ENCODE data around the gene RHEX. TPM values are rescaled to one million over a fixed set of nuclear protein-coding genes. Genes with fewer than 3 reads are reported as not detected.

RHEX gene
- total and polyA plus RNA-seq, 2 donors (not counting 1 experiment from before 2014, with no cell fraction given) = 1.8 to 12.8 TPM

GRCh38 chr1:206022766-206023165, 30.2 kb upstream of the RHEX start:
- Mint-ChIP-seq H3K4me3 (no peak overlapping the region), H3K4me1 (no peaks in the 10 kb centered on the region), H3K27ac (no peak overlapping the region), H3K27me3 (peaks cover 3% of the 10 kb centered on the region), H3K9me3 (ENCODE audit: insufficient read depth) (no peaks in the 10 kb centered on the region)
- no peak overlapping the region for H3K4me3 ChIP-seq (ENCODE audit: control extremely low read depth in 1 of 5, extremely low read depth in 1 of 5, insufficient read depth in 1 of 5, low read depth in 2 of 5, low read length in 4 of 5)
- POLR2A ChIA-PET = interaction anchor here (0.7 kb wide), 1 partner anchor 12 kb away, joined by 4 read pairs; no protein-coding TSS in a partner anchor
- no peaks in the 10 kb centered on the region for H3K79me2 ChIP-seq (ENCODE audit: control insufficient read depth, insufficient read depth, low read length)
- no peaks in the 10 kb centered on the region for H4K20me1 ChIP-seq (ENCODE audit: control insufficient read depth, insufficient read depth, low read length, poor library complexity, severe bottlenecking)
- TF ChIP-seq EZH2 (IDR thresholded peaks at IDR 0.05; ENCODE audit: borderline replicate concordance, insufficient read depth, low read depth, low read length, poor library complexity, severe bottlenecking) (no peak), CTCF (IDR thresholded peaks at IDR 0.05) (no peak)
- ATAC-seq (ENCODE audit: low read depth) (no peak), DNase-seq (no peak)
- WGBS (ENCODE audit: insufficient coverage) = 100% methylated on average over 5 of the region's 7 CpGs
- H3K9ac ChIP-seq (ENCODE audit: low read length) = no peak overlapping the region
- CTCF ChIA-PET = interaction anchor here (1.3 to 1.4 kb wide), 2 partner anchors 9 to 46 kb away, joined by 4 read pairs; no protein-coding TSS in a partner anchor
- no peak overlapping the region for H3K4me2 ChIP-seq (replicated peaks; ENCODE audit: low read depth, low read length, poor library complexity, severe bottlenecking)
- no peak overlapping the region for H3K27ac ChIP-seq (ENCODE audit: low read length in 2 of 2)
- intact Hi-C loops (cut with micrococcal nuclease) = no loop called here
- peaks cover 0 to 3% (median 0%) of the 10 kb centered on the region in 4 experiments for H3K27me3 ChIP-seq (replicated peaks in 1 of 4; ENCODE audit: control extremely low read depth in 1 of 4, control insufficient read depth in 3 of 4, insufficient read depth in 4 of 4, low read length in 3 of 4)
- H3K9me3 ChIP-seq (ENCODE audit: control extremely low read depth in 1 of 3, control insufficient read depth in 2 of 3, insufficient read depth in 1 of 3, low read length in 2 of 3) = no peaks in the 10 kb centered on the region
- H3K36me3 ChIP-seq (replicated peaks in 1 of 2; ENCODE audit: control extremely low read depth in 1 of 2, control insufficient read depth in 1 of 2, extremely low read depth in 1 of 2, insufficient read depth in 2 of 2, low read length in 1 of 2) = no peaks in the 10 kb centered on the region
- no peak overlapping the region for H2AFZ ChIP-seq (ENCODE audit: insufficient read depth, low read depth, low read length, poor library complexity, severe bottlenecking)
- no peaks in the 10 kb centered on the region for H3K4me1 ChIP-seq (ENCODE audit: control insufficient read depth in 2 of 2, insufficient read depth in 2 of 2, low read length in 2 of 2)

GRCh38 chr1:206023695-206024094, 29.3 kb upstream of the RHEX start, which contains the start of gene CTSE:
CTSE (minus strand) TSS chr1:206023895; CDS start chr1:206023791, 104 bp downstream.
- Mint-ChIP-seq H3K27ac (no peak within 1 kb of the TSS), H3K27me3 (peaks cover 3% of the 10 kb centered on the region)

More at GRCh38 chr1:206023695-206024094, 29.3 kb upstream of the RHEX start, which contains the start of gene CTSE:
- intact Hi-C loops (cut with micrococcal nuclease) = no loop called here
- no peaks in the 10 kb centered on the region for H3K4me1 ChIP-seq (ENCODE audit: control insufficient read depth in 2 of 2, insufficient read depth in 2 of 2, low read length in 2 of 2)
- H3K4me2 ChIP-seq (replicated peaks; ENCODE audit: low read depth, low read length, poor library complexity, severe bottlenecking) = no peak within 1 kb of the TSS
- Mint-ChIP-seq H3K4me3 (no peak within 1 kb of the TSS), H3K9me3 (ENCODE audit: insufficient read depth) (no peaks in the 10 kb centered on the region), H3K4me1 (no peaks in the 10 kb centered on the region)
- H4K20me1 ChIP-seq (ENCODE audit: control insufficient read depth, insufficient read depth, low read length, poor library complexity, severe bottlenecking) = no peaks in the 10 kb centered on the region
- ChIA-PET CTCF (interaction anchor here (1.3 to 15.2 kb wide), 3 partner anchors 8 to 82 kb away, joined by 4 to 682 read pairs (median 4); no protein-coding TSS in a partner anchor), POLR2A (no interaction called here)
- no peaks in the 10 kb centered on the region for H3K79me2 ChIP-seq (ENCODE audit: control insufficient read depth, insufficient read depth, low read length)
- no peak within 1 kb of the TSS for H2AFZ ChIP-seq (ENCODE audit: insufficient read depth, low read depth, low read length, poor library complexity, severe bottlenecking)
- no peak within 1 kb of the TSS for H3K9ac ChIP-seq (ENCODE audit: low read length)
- no peak for ATAC-seq (ENCODE audit: low read depth)
- H3K9me3 ChIP-seq (ENCODE audit: control extremely low read depth in 1 of 3, control insufficient read depth in 2 of 3, insufficient read depth in 1 of 3, low read length in 2 of 3) = no peaks in the 10 kb centered on the region
- H3K27me3 ChIP-seq (replicated peaks in 1 of 4; ENCODE audit: control extremely low read depth in 1 of 4, control insufficient read depth in 3 of 4, insufficient read depth in 4 of 4, low read length in 3 of 4) = peaks cover 0 to 3% (median 0%) of the 10 kb centered on the region in 4 experiments
- H3K36me3 ChIP-seq (replicated peaks in 1 of 2; ENCODE audit: control extremely low read depth in 1 of 2, control insufficient read depth in 1 of 2, extremely low read depth in 1 of 2, insufficient read depth in 2 of 2, low read length in 1 of 2) = no peaks in the 10 kb centered on the region
- no peak within 1 kb of the TSS for H3K27ac ChIP-seq (ENCODE audit: low read length in 2 of 2)
- TF ChIP-seq CTCF (IDR thresholded peaks at IDR 0.05) = no peak
- no peak for TF ChIP-seq EZH2 (IDR thresholded peaks at IDR 0.05; ENCODE audit: borderline replicate concordance, insufficient read depth, low read depth, low read length, poor library complexity, severe bottlenecking)
- DNase-seq = no peak
- H3K4me3 ChIP-seq (ENCODE audit: control extremely low read depth in 1 of 5, extremely low read depth in 1 of 5, insufficient read depth in 1 of 5, low read depth in 2 of 5, low read length in 4 of 5) = no peak within 1 kb of the TSS
- WGBS (ENCODE audit: insufficient coverage) = 97% methylated on average over 7 of the region's 11 CpGs
